Endothelial cell of umbilical vein (primary cell): ENCODE results near the gene GCNA.
A peak's percentile ranks its signal among the peaks of the same experiment; 100 is the strongest.

Source experiments
- EZH2 ChIP-seq: IDR thresholded peaks from 2 replicates; pipeline ENCODE4 v1.6.1; 2012; ENCODE audit warnings: borderline replicate concordance, low read depth, mild to moderate bottlenecking, moderate library complexity, low read length, inconsistent platforms; ENCODE audit not compliant: severe bottlenecking
- FOS ChIP-seq: IDR thresholded peaks from 2 replicates; pipeline ENCODE4 v1.6.1; 2011; ENCODE audit warnings: mild to moderate bottlenecking, low read length, moderate library complexity, borderline replicate concordance; ENCODE audit not compliant: insufficient read depth
- GATA2 ChIP-seq: IDR thresholded peaks from 2 replicates; pipeline ENCODE4 v1.7.0; 2011; ENCODE audit warnings: low read depth, mild to moderate bottlenecking, moderate library complexity, mixed read lengths, low read length; ENCODE audit not compliant: insufficient read length, insufficient read depth
- JUN ChIP-seq: IDR thresholded peaks from 2 replicates; pipeline ENCODE4 v1.6.1; 2011; ENCODE audit warnings: borderline replicate concordance, low read depth; ENCODE audit not compliant: insufficient read length, insufficient read depth
- MYC ChIP-seq: IDR thresholded peaks from one replicate; pipeline ENCODE4 v1.6.1; 2011; ENCODE audit warnings: mild to moderate bottlenecking, low read depth, low read length
- POLR2A ChIP-seq: IDR thresholded peaks from 2 replicates; pipeline ENCODE4 v1.6.1; 2012; ENCODE audit warnings: low read depth, mild to moderate bottlenecking, control low read depth, low read length
- POLR2AphosphoS5 ChIP-seq: IDR thresholded peaks from 2 replicates; pipeline ENCODE4 v1.6.1; 2012; ENCODE audit warnings: low read depth, mild to moderate bottlenecking, control low read depth, low read length, moderate library complexity; ENCODE audit not compliant: insufficient read depth
- TF ChIP-seq, protein P1 (sequence below), 2 donors: IDR thresholded peaks; 1 replicate in 1 of 2; 2 replicates in 1 of 2; pipeline ENCODE4 v1.5.1; 2011; ENCODE audit warnings: low read length in 2 of 2, mild to moderate bottlenecking in 2 of 2, moderate library complexity in 2 of 2, control low read depth in 1 of 2, inconsistent platforms in 1 of 2, low read depth in 1 of 2; ENCODE audit not compliant: insufficient read depth in 1 of 2; ENCODE audit errors: extremely low read depth in 1 of 2
- TF ChIP-seq, protein P2 (sequence below): IDR thresholded peaks from 2 replicates; pipeline ENCODE4 v1.6.1; 2011; ENCODE audit not compliant: insufficient read depth, insufficient read length

DNA sequence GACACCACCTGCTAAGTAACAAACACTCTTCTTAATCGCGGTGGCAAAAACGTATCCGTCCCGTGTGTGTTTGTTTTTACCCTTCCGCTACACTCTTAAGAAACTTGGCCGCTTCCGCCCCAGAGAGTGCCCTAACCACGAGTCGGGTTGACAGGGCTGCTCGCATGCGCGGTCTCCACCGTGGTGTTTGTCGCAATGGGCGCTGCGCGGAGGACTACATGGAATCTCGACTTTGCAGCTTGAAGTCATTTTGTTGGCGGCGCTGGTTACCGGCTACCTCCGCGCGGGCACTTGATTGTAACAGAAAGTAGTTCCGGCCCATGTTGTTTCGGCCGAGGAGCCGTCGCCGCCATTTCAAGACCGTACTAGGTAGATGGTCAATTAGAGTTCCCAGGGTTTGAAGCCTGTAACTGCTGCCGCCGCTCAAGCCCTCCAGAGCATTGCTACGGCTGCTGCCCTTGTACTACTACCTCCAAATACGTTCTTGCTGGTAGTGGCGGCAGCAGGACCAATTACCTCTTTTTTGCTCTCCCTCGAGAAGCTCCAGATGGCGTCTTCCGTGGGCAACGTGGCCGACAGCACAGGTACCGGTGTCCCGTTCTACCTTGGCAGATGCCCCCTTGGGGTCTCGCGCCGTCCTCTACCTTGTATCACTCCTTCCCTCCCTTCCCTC is 45.3 kb upstream of the GCNA start, which contains the start of gene OGT:
- TF ChIP-seq, protein P1, sequence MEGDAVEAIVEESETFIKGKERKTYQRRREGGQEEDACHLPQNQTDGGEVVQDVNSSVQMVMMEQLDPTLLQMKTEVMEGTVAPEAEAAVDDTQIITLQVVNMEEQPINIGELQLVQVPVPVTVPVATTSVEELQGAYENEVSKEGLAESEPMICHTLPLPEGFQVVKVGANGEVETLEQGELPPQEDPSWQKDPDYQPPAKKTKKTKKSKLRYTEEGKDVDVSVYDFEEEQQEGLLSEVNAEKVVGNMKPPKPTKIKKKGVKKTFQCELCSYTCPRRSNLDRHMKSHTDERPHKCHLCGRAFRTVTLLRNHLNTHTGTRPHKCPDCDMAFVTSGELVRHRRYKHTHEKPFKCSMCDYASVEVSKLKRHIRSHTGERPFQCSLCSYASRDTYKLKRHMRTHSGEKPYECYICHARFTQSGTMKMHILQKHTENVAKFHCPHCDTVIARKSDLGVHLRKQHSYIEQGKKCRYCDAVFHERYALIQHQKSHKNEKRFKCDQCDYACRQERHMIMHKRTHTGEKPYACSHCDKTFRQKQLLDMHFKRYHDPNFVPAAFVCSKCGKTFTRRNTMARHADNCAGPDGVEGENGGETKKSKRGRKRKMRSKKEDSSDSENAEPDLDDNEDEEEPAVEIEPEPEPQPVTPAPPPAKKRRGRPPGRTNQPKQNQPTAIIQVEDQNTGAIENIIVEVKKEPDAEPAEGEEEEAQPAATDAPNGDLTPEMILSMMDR (IDR thresholded peaks at IDR 0.05; ENCODE audit: extremely low read depth in 1 of 2, insufficient read depth in 1 of 2, low read depth in 1 of 2, low read length in 2 of 2): no peak
- TF ChIP-seq, protein P2, sequence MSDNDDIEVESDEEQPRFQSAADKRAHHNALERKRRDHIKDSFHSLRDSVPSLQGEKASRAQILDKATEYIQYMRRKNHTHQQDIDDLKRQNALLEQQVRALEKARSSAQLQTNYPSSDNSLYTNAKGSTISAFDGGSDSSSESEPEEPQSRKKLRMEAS: peak; percentile 14
- TF ChIP-seq POLR2A (peak; percentile 80), FOS (no peak), EZH2 (no peak), POLR2AphosphoS5 (peak; percentile 67), MYC (peak; percentile 51), JUN (no peak), GATA2 (no peak)
